Panc1 (cell line): ENCODE results near the gene CHST9.

Source experiments
- POLR2AphosphoS5 ChIP-seq: IDR thresholded peaks from 2 replicates; pipeline ENCODE4 v1.6.1; 2012; ENCODE audit warnings: mild to moderate bottlenecking, low read depth, low read length, moderate library complexity
- SIN3A ChIP-seq: IDR thresholded peaks from 2 replicates; pipeline ENCODE4 v1.6.1; 2012; ENCODE audit warnings: low read depth, mild to moderate bottlenecking, low read length, moderate library complexity, borderline replicate concordance; ENCODE audit not compliant: insufficient read depth
- TCF7L2 ChIP-seq: IDR thresholded peaks from 2 replicates; pipeline ENCODE4 v1.6.1; 2011; ENCODE audit warnings: mild to moderate bottlenecking, low read depth, low read length, inconsistent platforms
- TF ChIP-seq, protein P1 (sequence below): fragments of 450-650 bp; IDR thresholded peaks from 2 replicates; pipeline ENCODE4 v1.5.1; 2017; ENCODE audit warnings: mild to moderate bottlenecking
- TF ChIP-seq, protein P2 (sequence below), 2 experiments: IDR thresholded peaks; 2 replicates each; pipeline ENCODE4 v1.6.1; 2011 to 2012; ENCODE audit warnings: low read depth in 2 of 2, control low read depth in 1 of 2, low read length in 1 of 2, mild to moderate bottlenecking in 1 of 2, moderate library complexity in 1 of 2; ENCODE audit not compliant: insufficient read depth in 1 of 2

DNA sequence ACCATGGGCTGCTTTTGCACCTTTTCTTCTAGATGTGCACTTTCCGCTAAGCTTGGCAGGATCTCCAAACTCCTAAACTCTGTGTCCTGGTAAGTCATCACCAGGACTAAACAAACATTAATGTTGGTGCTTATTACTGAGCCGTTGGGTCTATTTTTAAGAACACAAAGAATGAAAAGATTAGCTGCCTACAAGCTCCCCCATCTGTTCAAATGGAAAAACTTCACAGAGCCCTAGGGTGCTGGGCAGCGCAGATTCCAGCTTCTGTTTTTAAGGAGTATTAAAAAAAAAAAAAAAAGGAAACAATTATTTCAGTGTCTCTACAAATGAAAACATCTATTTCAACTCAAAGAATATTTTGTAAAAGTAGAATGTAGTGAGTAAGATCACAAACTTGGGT is 221.8 kb downstream of the CHST9 start:
- TF ChIP-seq, protein P1, sequence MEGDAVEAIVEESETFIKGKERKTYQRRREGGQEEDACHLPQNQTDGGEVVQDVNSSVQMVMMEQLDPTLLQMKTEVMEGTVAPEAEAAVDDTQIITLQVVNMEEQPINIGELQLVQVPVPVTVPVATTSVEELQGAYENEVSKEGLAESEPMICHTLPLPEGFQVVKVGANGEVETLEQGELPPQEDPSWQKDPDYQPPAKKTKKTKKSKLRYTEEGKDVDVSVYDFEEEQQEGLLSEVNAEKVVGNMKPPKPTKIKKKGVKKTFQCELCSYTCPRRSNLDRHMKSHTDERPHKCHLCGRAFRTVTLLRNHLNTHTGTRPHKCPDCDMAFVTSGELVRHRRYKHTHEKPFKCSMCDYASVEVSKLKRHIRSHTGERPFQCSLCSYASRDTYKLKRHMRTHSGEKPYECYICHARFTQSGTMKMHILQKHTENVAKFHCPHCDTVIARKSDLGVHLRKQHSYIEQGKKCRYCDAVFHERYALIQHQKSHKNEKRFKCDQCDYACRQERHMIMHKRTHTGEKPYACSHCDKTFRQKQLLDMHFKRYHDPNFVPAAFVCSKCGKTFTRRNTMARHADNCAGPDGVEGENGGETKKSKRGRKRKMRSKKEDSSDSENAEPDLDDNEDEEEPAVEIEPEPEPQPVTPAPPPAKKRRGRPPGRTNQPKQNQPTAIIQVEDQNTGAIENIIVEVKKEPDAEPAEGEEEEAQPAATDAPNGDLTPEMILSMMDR = peak; percentile 21; the same call in 1 of the 2 replicates
- no peak for TF ChIP-seq POLR2AphosphoS5
- TF ChIP-seq TCF7L2 = no peak
- no peak for TF ChIP-seq SIN3A
- TF ChIP-seq, protein P2, sequence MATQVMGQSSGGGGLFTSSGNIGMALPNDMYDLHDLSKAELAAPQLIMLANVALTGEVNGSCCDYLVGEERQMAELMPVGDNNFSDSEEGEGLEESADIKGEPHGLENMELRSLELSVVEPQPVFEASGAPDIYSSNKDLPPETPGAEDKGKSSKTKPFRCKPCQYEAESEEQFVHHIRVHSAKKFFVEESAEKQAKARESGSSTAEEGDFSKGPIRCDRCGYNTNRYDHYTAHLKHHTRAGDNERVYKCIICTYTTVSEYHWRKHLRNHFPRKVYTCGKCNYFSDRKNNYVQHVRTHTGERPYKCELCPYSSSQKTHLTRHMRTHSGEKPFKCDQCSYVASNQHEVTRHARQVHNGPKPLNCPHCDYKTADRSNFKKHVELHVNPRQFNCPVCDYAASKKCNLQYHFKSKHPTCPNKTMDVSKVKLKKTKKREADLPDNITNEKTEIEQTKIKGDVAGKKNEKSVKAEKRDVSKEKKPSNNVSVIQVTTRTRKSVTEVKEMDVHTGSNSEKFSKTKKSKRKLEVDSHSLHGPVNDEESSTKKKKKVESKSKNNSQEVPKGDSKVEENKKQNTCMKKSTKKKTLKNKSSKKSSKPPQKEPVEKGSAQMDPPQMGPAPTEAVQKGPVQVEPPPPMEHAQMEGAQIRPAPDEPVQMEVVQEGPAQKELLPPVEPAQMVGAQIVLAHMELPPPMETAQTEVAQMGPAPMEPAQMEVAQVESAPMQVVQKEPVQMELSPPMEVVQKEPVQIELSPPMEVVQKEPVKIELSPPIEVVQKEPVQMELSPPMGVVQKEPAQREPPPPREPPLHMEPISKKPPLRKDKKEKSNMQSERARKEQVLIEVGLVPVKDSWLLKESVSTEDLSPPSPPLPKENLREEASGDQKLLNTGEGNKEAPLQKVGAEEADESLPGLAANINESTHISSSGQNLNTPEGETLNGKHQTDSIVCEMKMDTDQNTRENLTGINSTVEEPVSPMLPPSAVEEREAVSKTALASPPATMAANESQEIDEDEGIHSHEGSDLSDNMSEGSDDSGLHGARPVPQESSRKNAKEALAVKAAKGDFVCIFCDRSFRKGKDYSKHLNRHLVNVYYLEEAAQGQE (IDR thresholded peaks at IDR 0.05; ENCODE audit: insufficient read depth in 1 of 2, low read depth in 2 of 2, low read length in 1 of 2) = no peak
